Sigmoid colon (tissue), 7 donors: Measurements from ENCODE around the gene MGST2. TPM values are rescaled to one million over a fixed set of nuclear protein-coding genes. Genes with fewer than 3 reads are reported as not detected.

Experiments
- DNase-seq: peaks from one replicate; pipeline ENCODE4 v3.0.0-alpha.2; 2019
- H3K27ac ChIP-seq, 4 donors: fragments of 200-600 bp; sonication (generic); one replicate each; pipeline ENCODE4 v1.5.1; 2016 to 2019; ENCODE audit warnings: mild to moderate bottlenecking in 1 of 4
- H3K27me3 ChIP-seq, 3 donors: fragments of 200-600 bp; sonication (generic); one replicate each; pipeline ENCODE4 v1.5.1; 2019; ENCODE audit warnings: mild to moderate bottlenecking in 1 of 3
- H3K36me3 ChIP-seq, 4 donors: fragments of 200-600 bp; sonication (generic); one replicate each; pipeline ENCODE4 v1.5.1; 2016 to 2019
- H3K4me1 ChIP-seq, 4 donors: fragments of 200-600 bp; sonication (generic); one replicate each; pipeline ENCODE4 v1.5.1; 2017 to 2019
- H3K4me3 ChIP-seq, 4 donors: fragments of 200-600 bp; sonication (generic); one replicate each; pipeline ENCODE4 v1.5.1; 2017 to 2019; ENCODE audit warnings: mild to moderate bottlenecking in 2 of 4, moderate library complexity in 1 of 4
- H3K9me3 ChIP-seq, 4 donors: fragments of 200-600 bp in 3 of 4; sonication (generic) in 3 of 4; one replicate each; pipeline versions ENCODE4 v1.5.1 to v1.6.1; 2013 to 2019
- CTCF ChIP-seq, 4 experiments: fragments of 450-650 bp in 3 of 4; fragments of 200-600 bp in 1 of 4; IDR thresholded peaks; one replicate each; pipeline ENCODE4 v1.5.1; 2016 to 2019; ENCODE audit warnings: antibody characterized with exemption in 4 of 4, mild to moderate bottlenecking in 3 of 4, moderate library complexity in 2 of 4
- EP300 ChIP-seq, 4 donors: sonication (generic); formaldehyde crosslinking; IDR thresholded peaks; one replicate each; pipeline ENCODE4 v1.6.1; 2017; ENCODE audit warnings: antibody characterized with exemption in 4 of 4
- POLR2A ChIP-seq, 2 donors: fragments of 450-650 bp; IDR thresholded peaks; one replicate each; pipeline ENCODE4 v1.6.1; 2016; ENCODE audit warnings: antibody characterized with exemption in 2 of 2, mild to moderate bottlenecking in 2 of 2, moderate library complexity in 2 of 2
- POLR2AphosphoS5 ChIP-seq, 4 donors: sonication (generic); formaldehyde crosslinking; IDR thresholded peaks; one replicate each; pipeline ENCODE4 v1.6.1; 2017; ENCODE audit warnings: antibody characterized with exemption in 4 of 4
- WGBS, 2 donors: extraction: QIAGEN DNeasy Blood & Tissue Kit; methylation state at CpG; one replicate each; pipeline ENCODE4 v1.1.7; 2013; 5-methylcytosine and 5-hydroxymethylcytosine counted together
- intact Hi-C: fragments of 100-400 bp; cut with DNase I; formaldehyde crosslinking; loops from one replicate; pipeline ENCODE4 v1.15.1; 2023
- polyA plus RNA-seq, 3 donors: library from polyadenylated mRNA; stranded (reverse); fragments of 200-250 nt; gene quantifications; one replicate each; pipeline ENCODE4 v1.2.3, GENCODE V29; 2013
- total RNA-seq, 4 donors: library from RNA; depleted of rRNA; stranded (reverse); fragments of >200 nt; gene quantifications; one replicate each; pipeline ENCODE4 v1.1.0, GENCODE V29; 2016
- donor health status: healthy with polysubstance abuse.
- donor health status: Bipolar disorder and iron deficiency.
- donor health status: healthy.

The MGST2 gene
- total and polyA plus RNA-seq, 7 donors, result 30.8 to 143 (median 48.2) TPM

- H3K4me1 ChIP-seq, result peaks cover 0 to 29% (median 9%) of the 10 kb centered on the region in 4 donors
- TF ChIP-seq CTCF (IDR thresholded peaks at IDR 0.05) (no peak), POLR2A (IDR thresholded peaks at IDR 0.05) (no peak), EP300 (IDR thresholded peaks at IDR 0.05) (no peak), POLR2AphosphoS5 (IDR thresholded peaks at IDR 0.05) (no peak)
- no peak overlapping the region for H3K4me3 ChIP-seq
- intact Hi-C loops, result loop anchor here (2.0 to 10.0 kb wide), 2 partner anchors 73 to 491 kb away; partner anchors contain the start of gene MAML3
- H3K9me3 ChIP-seq, result no peaks in the 10 kb centered on the region
- no peaks in the 10 kb centered on the region for H3K27me3 ChIP-seq
- H3K27ac ChIP-seq, result no peak overlapping the region
- no peak for DNase-seq
- H3K36me3 ChIP-seq, result no peaks in the 10 kb centered on the region
- 30 to 80% methylated on average over 1 of the region's 1 CpG for WGBS, 2 donors
These were observed 2.0 kb upstream of the MGST2 start for GRCh38 chr4:139663561-139664138.

- peak overlapping the region in 1 of 4 donors; percentile 88 for H3K27ac ChIP-seq
- no peak for DNase-seq
- TF ChIP-seq EP300 (IDR thresholded peaks at IDR 0.05), result no peak
- TF ChIP-seq CTCF (IDR thresholded peaks at IDR 0.05), result no peak
- TF ChIP-seq POLR2AphosphoS5 (IDR thresholded peaks at IDR 0.05), result no peak
- TF ChIP-seq POLR2A (IDR thresholded peaks at IDR 0.05), result no peak
- intact Hi-C loops, result loop anchor here (2.0 to 10.0 kb wide), 2 partner anchors 72 to 490 kb away; partner anchors contain the start of gene MAML3
- H3K36me3 ChIP-seq, result no peaks in the 10 kb centered on the region
- H3K9me3 ChIP-seq, result no peaks in the 10 kb centered on the region
- no peaks in the 10 kb centered on the region for H3K27me3 ChIP-seq
- peaks cover 0 to 29% (median 9%) of the 10 kb centered on the region in 4 donors for H3K4me1 ChIP-seq
- H3K4me3 ChIP-seq, result no peak overlapping the region
- WGBS, 2 donors, result 58 to 69% methylated on average over 2 of the region's 2 CpGs
These were observed 1.2 kb upstream of the MGST2 start for GRCh38 chr4:139664442-139664841.

GRCh38 chr4:139665079-139665689 is 435 bp upstream of the MGST2 start:
- H3K27me3 ChIP-seq, result no peaks in the 10 kb centered on the region
- H3K4me1 ChIP-seq, result peaks cover 0 to 29% (median 9%) of the 10 kb centered on the region in 4 donors
- no peak for TF ChIP-seq POLR2A (IDR thresholded peaks at IDR 0.05)
- no peak for TF ChIP-seq CTCF (IDR thresholded peaks at IDR 0.05)
- TF ChIP-seq POLR2AphosphoS5 (IDR thresholded peaks at IDR 0.05), result no peak
- no peak for TF ChIP-seq EP300 (IDR thresholded peaks at IDR 0.05)

GRCh38 chr4:139666735-139667281 is 1.2 kb downstream of the MGST2 start:
- no peak for TF ChIP-seq CTCF (IDR thresholded peaks at IDR 0.05)
- no peak for TF ChIP-seq POLR2A (IDR thresholded peaks at IDR 0.05)
- peak in 1 of 4 donors; percentile 34 for TF ChIP-seq POLR2AphosphoS5 (IDR thresholded peaks at IDR 0.05)
- no peak for TF ChIP-seq EP300 (IDR thresholded peaks at IDR 0.05)
- intact Hi-C loops, result loop anchor here (10.0 kb wide), 1 partner anchor 488 kb away; the partner anchor contains the start of gene MAML3
- peak; percentile 74 for DNase-seq
- H3K27me3 ChIP-seq, result no peaks in the 10 kb centered on the region
- H3K9me3 ChIP-seq, result no peaks in the 10 kb centered on the region
- H3K36me3 ChIP-seq, result no peaks in the 10 kb centered on the region
- H3K4me1 ChIP-seq, result peaks cover 0 to 29% (median 9%) of the 10 kb centered on the region in 4 donors
- peak overlapping the region; percentile 40 to 59 (median 54) for H3K4me3 ChIP-seq
- WGBS, 2 donors, result 10 to 22% methylated on average over 11 of the region's 11 CpGs
- peak overlapping the region; percentile 85 to 92 (median 89) for H3K27ac ChIP-seq

More at GRCh38 chr4:139665079-139665689, 435 bp upstream of the MGST2 start:
- DNase-seq, result no peak
- Histone ChIP-seq H3K36me3 (no peaks in the 10 kb centered on the region), H3K4me3 (peak overlapping the region; percentile 40 to 59 (median 54)), H3K9me3 (no peaks in the 10 kb centered on the region), H3K27ac (peak overlapping the region; percentile 85 to 92 (median 89))
- intact Hi-C loops, result loop anchor here (2.0 to 10.0 kb wide), 2 partner anchors 72 to 490 kb away; partner anchors contain the start of gene MAML3
- WGBS, 2 donors, result 59 to 67% methylated on average over 10 of the region's 10 CpGs
